CD8-positive, alpha-beta memory T cell (primary cell): ENCODE data around the gene OLIG3. TPM values are rescaled to one million over a fixed set of nuclear protein-coding genes. Genes with fewer than 3 reads are reported as not detected.

ENCODE experiments used
- CTCF ChIA-PET: fragments of 350-600 bp; sonication (Branson Sonifier 250); formaldehyde crosslinking; loops from one replicate; lab custom pipeline; 2021; ENCODE audit warnings: antibody characterized with exemption; lab: Charles Lee
- POLR2A ChIA-PET: fragments of 350-600 bp; sonication (Branson Sonifier 250); formaldehyde crosslinking; loops from one replicate; lab custom pipeline; 2021; ENCODE audit warnings: antibody characterized with exemption; lab: Charles Lee
- DNase-seq, 5 donors: peaks; one replicate each; pipeline versions ENCODE4 v3.0.0 to v3.0.0-alpha.2; 2020 to 2022; ENCODE audit warnings: mixed read lengths in 1 of 5
- H3K27ac ChIP-seq: one replicate; pipeline ENCODE4 v1.7.0; 2013; ENCODE audit warnings: low read depth, mild to moderate bottlenecking, low read length, moderate library complexity
- H3K27me3 ChIP-seq: 2 replicates; pipeline ENCODE4 v1.7.0; 2013; ENCODE audit warnings: low read length, mild to moderate bottlenecking; ENCODE audit not compliant: insufficient read depth, poor library complexity, severe bottlenecking
- H3K36me3 ChIP-seq: 2 replicates; pipeline ENCODE4 v1.7.0; 2013; ENCODE audit warnings: mild to moderate bottlenecking, low read length, moderate library complexity; ENCODE audit not compliant: insufficient read depth
- H3K4me1 ChIP-seq: 2 replicates; pipeline ENCODE4 v1.7.0; 2013; ENCODE audit warnings: mild to moderate bottlenecking, low read length, moderate library complexity; ENCODE audit not compliant: insufficient read depth
- H3K4me3 ChIP-seq: 2 replicates; pipeline ENCODE4 v1.7.0; 2013; ENCODE audit warnings: mild to moderate bottlenecking, low read length
- H3K9me3 ChIP-seq: 2 replicates; pipeline ENCODE4 v1.7.0; 2013; ENCODE audit warnings: mild to moderate bottlenecking, low read length
- H3K27ac Mint-ChIP-seq, 8 donors: one replicate each; pipeline ENCODE4 v1.8.0; 2020 to 2021; ENCODE audit warnings: mixed read lengths in 8 of 8, mild to moderate bottlenecking in 6 of 8, inconsistent platforms in 3 of 8, moderate library complexity in 3 of 8
- H3K27me3 Mint-ChIP-seq, 2 donors: one replicate each; pipeline ENCODE4 v1.8.0; 2020 to 2021; ENCODE audit warnings: mixed read lengths in 2 of 2, mild to moderate bottlenecking in 1 of 2, moderate library complexity in 1 of 2
- H3K36me3 Mint-ChIP-seq, 3 donors: one replicate each; pipeline ENCODE4 v1.8.0; 2020 to 2021; ENCODE audit warnings: mixed read lengths in 3 of 3, inconsistent platforms in 1 of 3, mild to moderate bottlenecking in 1 of 3
- H3K4me1 Mint-ChIP-seq, 3 donors: one replicate each; pipeline ENCODE4 v1.8.0; 2020 to 2021; ENCODE audit warnings: mixed read lengths in 3 of 3, inconsistent platforms in 1 of 3, mild to moderate bottlenecking in 1 of 3
- H3K4me3 Mint-ChIP-seq, 7 donors: one replicate each; pipeline ENCODE4 v1.8.0; 2020 to 2021; ENCODE audit warnings: mixed read lengths in 7 of 7, mild to moderate bottlenecking in 6 of 7, moderate library complexity in 4 of 7, inconsistent platforms in 2 of 7
- H3K9me3 Mint-ChIP-seq, 5 donors: one replicate each; pipeline ENCODE4 v1.8.0; 2020 to 2022; ENCODE audit warnings: mixed read lengths in 5 of 5, mild to moderate bottlenecking in 3 of 5, moderate library complexity in 2 of 5, inconsistent platforms in 1 of 5
- polyA plus RNA-seq: library from polyadenylated mRNA; unstranded; fragments of 300-500 nt; fragmentation: Illumina TruSeq; gene quantifications from one replicate; pipeline ENCODE4 v1.2.3, GENCODE V29; 2021
- total RNA-seq, 2 experiments: library from RNA; stranded (reverse); gene quantifications; one replicate each; pipeline ENCODE4 v1.2.3, GENCODE V29; 2021

OLIG3 gene
- total and polyA plus RNA-seq, 3 experiments from 2014 or later: 0.26 to 0.40 TPM; not detected in 1

DNA sequence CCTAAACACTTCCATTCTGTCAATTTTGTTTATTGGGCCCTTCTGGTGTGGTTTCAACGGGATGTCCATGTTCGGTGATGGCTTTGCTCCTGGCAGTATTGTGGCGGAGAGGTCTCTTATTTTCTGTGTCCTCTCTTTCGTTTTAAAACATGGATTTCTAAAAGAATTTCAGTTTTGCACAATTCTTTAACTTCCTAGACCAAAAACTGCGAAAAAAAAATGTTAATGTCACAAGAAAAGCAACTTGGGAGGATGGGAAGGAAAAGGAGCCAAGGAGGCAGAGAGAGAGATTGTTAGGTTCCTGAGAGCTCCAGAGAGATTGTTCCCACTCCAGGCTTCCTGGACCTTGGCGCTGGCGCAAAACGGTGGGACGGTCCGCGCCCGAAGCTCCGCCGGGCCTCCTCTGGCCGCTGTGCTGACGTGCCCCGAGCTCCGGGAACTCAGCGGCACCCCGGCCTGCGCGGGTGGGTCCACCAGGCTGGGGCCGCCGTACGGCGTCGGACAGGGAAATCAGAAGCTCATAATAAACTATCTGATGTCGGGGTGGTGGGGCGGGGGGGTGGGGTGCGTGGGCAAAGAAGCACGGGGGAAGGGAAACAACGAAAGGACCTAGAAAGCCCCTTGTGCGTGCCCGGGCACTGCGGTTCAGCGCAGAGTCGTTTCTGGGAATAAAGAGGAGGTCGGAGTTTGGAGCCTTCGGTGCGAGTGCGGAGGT lies 951 bp upstream of the OLIG3 start:
- Mint-ChIP-seq H3K27ac (peak overlapping the region in 4 of 8 donors; percentile 19 to 74 (median 48)), H3K4me1 (peaks cover 43 to 60% (median 56%) of the 10 kb centered on the region in 3 donors), H3K4me3 (peak overlapping the region in 6 of 7 donors; percentile 43 to 79 (median 74)), H3K27me3 (peaks cover 88 to 92% of the 10 kb centered on the region in 2 donors), H3K36me3 (no peaks in the 10 kb centered on the region), H3K9me3 (peaks cover 0 to 15% (median 10%) of the 10 kb centered on the region in 5 donors)
- H3K27ac ChIP-seq: no peak overlapping the region
- no peaks in the 10 kb centered on the region for H3K9me3 ChIP-seq
- POLR2A ChIA-PET: no interaction called here
- peaks cover 55% of the 10 kb centered on the region for H3K4me1 ChIP-seq
- CTCF ChIA-PET: interaction anchor here (0.9 kb wide), 1 partner anchor 95 kb away, joined by 3 read pairs; no protein-coding TSS in a partner anchor
- no peak overlapping the region for H3K4me3 ChIP-seq
- H3K36me3 ChIP-seq: no peaks in the 10 kb centered on the region
- H3K27me3 ChIP-seq: peaks cover 91% of the 10 kb centered on the region
- DNase-seq: no peak

DNA sequence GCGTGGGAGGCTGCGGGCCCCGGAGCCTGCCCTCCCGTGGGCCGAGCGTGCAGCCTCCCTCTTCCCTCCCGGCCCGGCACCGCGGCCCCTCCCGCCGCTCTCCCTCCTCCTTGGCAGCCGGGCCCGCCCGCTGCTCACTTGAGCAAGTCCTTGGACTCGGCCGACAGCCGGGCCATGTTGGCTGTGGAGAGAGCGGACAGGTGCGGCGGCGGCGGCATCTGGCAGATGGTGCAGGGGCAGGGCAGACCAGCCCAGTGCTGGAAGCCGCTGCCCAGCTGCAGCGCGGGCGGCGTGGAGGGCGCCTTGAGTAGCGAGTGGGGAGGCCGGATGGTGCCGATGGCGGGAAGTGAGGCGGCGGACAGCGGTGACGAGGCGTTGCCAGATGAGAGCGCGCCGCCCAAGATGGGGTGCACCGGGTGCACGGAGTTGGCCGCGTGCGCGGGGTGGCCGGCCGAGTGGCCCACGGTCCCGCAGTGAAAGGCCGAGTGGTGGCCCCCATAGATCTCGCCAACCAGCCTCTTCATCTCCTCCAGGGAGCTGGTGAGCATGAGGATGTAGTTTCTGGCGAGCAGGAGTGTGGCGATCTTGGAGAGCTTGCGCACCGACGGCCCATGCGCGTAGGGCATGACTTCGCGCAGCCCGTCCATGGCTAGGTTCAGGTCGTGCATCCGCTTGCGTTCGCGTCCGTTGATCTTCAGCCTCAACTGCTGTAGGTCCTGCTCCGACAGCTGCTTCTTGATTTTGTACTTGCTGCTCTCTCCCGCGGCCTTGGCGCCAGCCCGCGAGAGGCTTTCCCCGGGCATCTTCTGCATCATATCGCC lies 766 bp downstream of the OLIG3 start:
- Mint-ChIP-seq H3K4me3 (peak overlapping the region; percentile 66 to 84 (median 75)), H3K9me3 (peaks cover 0 to 15% (median 10%) of the 10 kb centered on the region in 5 donors), H3K27ac (peak overlapping the region in 2 of 8 donors; percentile 74 to 81), H3K27me3 (peaks cover 92% of the 10 kb centered on the region in 2 donors), H3K36me3 (no peaks in the 10 kb centered on the region), H3K4me1 (peaks cover 51 to 74% (median 65%) of the 10 kb centered on the region in 3 donors)
- no peaks in the 10 kb centered on the region for H3K36me3 ChIP-seq
- peaks cover 69% of the 10 kb centered on the region for H3K4me1 ChIP-seq
- no peak overlapping the region for H3K27ac ChIP-seq
- ChIA-PET POLR2A (no interaction called here), CTCF (interaction anchor here (0.8 kb wide), 1 partner anchor 77 kb away, joined by 3 read pairs; no protein-coding TSS in a partner anchor)
- H3K9me3 ChIP-seq: no peaks in the 10 kb centered on the region
- H3K27me3 ChIP-seq: peaks cover 95% of the 10 kb centered on the region
- no peak overlapping the region for H3K4me3 ChIP-seq
- DNase-seq: no peak

DNA sequence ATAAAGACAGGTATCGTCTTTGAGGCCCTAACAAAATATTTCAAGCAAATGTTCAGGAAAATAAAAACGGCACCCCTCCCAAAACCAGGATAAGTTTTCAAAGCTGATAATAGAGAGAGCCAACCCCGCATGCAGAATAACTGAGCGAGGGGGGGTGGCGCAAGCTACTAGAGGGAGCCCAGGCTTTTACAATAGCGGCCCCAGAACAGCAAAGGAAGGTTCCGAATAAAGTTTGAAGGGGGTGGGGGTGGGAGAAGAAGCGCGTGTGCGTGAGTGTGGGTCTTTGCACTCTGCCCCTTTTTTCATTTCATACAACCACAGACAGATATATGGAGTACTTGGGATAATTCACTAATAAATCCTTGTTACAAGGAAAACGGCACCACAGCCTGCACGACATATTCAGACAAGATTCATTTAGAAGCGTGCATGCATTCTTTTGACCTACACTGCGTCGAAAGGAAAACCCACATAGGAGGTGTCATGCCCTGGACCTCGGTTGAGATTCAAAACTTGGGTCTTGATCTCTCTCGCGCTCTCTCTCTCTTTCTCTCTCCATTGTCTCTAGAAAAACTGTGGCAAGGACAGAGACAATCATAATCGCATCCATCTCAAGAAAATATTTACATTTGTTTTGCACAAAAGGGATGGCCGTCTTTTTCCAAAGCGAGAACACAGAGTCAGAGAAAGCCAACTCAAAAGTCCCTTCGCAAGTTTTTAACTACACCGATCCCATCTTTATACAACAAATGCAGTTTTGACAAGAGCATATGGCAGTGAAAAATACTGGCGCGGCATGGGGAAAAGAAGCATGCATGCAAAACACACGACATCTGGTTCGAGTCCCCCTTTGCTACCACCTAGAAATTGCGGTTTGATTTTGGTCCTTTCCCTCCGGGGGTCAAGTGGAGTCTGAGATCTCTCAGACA lies 1.6 kb downstream of the OLIG3 start:
- peaks cover 71% of the 10 kb centered on the region for H3K4me1 ChIP-seq
- peaks cover 50 to 73% (median 63%) of the 10 kb centered on the region in 3 donors for H3K4me1 Mint-ChIP-seq
- POLR2A ChIA-PET: interaction anchor here (0.6 kb wide), 1 partner anchor 673 kb away, joined by 3 read pairs; no protein-coding TSS in a partner anchor

DNA sequence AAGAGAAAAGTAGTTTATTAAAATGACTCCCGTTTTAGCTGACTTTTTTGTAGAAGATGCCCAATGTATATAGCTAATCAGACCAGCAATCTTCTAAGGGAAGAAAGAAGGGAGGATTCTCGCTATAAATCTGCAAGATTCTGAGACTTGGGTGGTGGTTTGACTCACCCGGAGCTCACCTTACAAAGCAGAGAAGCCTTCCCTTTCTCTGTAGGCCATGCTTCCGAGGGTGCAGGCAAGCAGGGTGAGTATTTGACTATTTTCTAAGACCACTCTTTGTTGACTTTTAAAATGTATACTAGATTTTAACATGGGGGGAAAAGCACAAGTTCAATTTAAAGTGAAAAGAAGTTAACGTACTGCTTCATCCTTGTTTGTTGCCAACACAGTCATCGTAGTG lies 2.7 kb downstream of the OLIG3 start:
- Histone ChIP-seq H3K36me3 (no peaks in the 10 kb centered on the region), H3K27me3 (peaks cover 95% of the 10 kb centered on the region), H3K4me1 (peaks cover 62% of the 10 kb centered on the region), H3K4me3 (no peak overlapping the region), H3K27ac (no peak overlapping the region), H3K9me3 (no peaks in the 10 kb centered on the region)
- no peak for DNase-seq
- CTCF ChIA-PET: interaction anchor here (1.5 kb wide), 1 partner anchor 325 kb away, joined by 3 read pairs; no protein-coding TSS in a partner anchor
- Mint-ChIP-seq H3K4me3 (peak overlapping the region in 2 of 7 donors; percentile 19 to 30), H3K36me3 (no peaks in the 10 kb centered on the region), H3K4me1 (peaks cover 51 to 71% (median 61%) of the 10 kb centered on the region in 3 donors), H3K9me3 (peaks cover 0 to 15% (median 7%) of the 10 kb centered on the region in 5 donors), H3K27me3 (peaks cover 92 to 96% of the 10 kb centered on the region in 2 donors), H3K27ac (peak overlapping the region in 1 of 8 donors; percentile 71)
- POLR2A ChIA-PET: no interaction called here

More for the DNA sequence above, 1.6 kb downstream of the OLIG3 start:
- CTCF ChIA-PET: interaction anchor here (1.5 kb wide), 1 partner anchor 327 kb away, joined by 3 read pairs; no protein-coding TSS in a partner anchor
- H3K27ac Mint-ChIP-seq: peak overlapping the region in 2 of 8 donors; percentile 35 to 65
- peak overlapping the region in 6 of 7 donors; percentile 10 to 66 (median 34) for H3K4me3 Mint-ChIP-seq
- Histone ChIP-seq H3K36me3 (no peaks in the 10 kb centered on the region), H3K27me3 (peaks cover 95% of the 10 kb centered on the region), H3K27ac (no peak overlapping the region), H3K4me3 (no peak overlapping the region), H3K9me3 (no peaks in the 10 kb centered on the region)
- no peaks in the 10 kb centered on the region for H3K36me3 Mint-ChIP-seq
- H3K27me3 Mint-ChIP-seq: peaks cover 89 to 94% of the 10 kb centered on the region in 2 donors
- DNase-seq: no peak
- H3K9me3 Mint-ChIP-seq: peaks cover 0 to 15% (median 10%) of the 10 kb centered on the region in 5 donors

DNA sequence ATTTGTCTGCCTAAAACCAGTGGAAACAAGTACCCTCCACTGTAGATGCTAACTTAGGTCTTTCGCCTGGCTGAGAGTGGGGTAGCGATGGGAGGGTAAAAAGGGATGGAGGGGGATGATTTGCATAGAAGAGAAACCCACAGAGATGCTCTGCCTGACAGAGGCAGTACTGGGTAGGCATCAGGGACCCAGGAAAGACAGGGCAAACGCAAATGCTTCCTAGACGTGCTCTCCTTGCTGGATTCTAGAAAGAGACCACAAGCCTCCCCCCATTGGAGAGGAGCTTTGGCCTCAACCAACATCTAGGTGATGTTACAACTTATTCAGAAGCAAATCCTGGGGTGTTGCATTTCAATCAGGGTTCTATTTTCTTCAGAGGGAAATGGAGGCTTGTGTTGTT lies 3.2 kb downstream of the OLIG3 start:
- Mint-ChIP-seq H3K27me3 (peaks cover 92 to 96% of the 10 kb centered on the region in 2 donors), H3K9me3 (peaks cover 0 to 15% (median 7%) of the 10 kb centered on the region in 5 donors), H3K36me3 (no peaks in the 10 kb centered on the region), H3K27ac (peak overlapping the region in 1 of 8 donors; percentile 71), H3K4me3 (peak overlapping the region in 1 of 7 donors; percentile 30), H3K4me1 (peaks cover 46 to 66% (median 56%) of the 10 kb centered on the region in 3 donors)
- H3K27ac ChIP-seq: no peak overlapping the region
- H3K27me3 ChIP-seq: peaks cover 92% of the 10 kb centered on the region
- DNase-seq: no peak
- no peaks in the 10 kb centered on the region for H3K36me3 ChIP-seq
- ChIA-PET CTCF (interaction anchor here (1.5 kb wide), 1 partner anchor 325 kb away, joined by 3 read pairs; no protein-coding TSS in a partner anchor), POLR2A (no interaction called here)
- H3K4me1 ChIP-seq: peaks cover 56% of the 10 kb centered on the region
- no peaks in the 10 kb centered on the region for H3K9me3 ChIP-seq
- H3K4me3 ChIP-seq: no peak overlapping the region

DNA sequence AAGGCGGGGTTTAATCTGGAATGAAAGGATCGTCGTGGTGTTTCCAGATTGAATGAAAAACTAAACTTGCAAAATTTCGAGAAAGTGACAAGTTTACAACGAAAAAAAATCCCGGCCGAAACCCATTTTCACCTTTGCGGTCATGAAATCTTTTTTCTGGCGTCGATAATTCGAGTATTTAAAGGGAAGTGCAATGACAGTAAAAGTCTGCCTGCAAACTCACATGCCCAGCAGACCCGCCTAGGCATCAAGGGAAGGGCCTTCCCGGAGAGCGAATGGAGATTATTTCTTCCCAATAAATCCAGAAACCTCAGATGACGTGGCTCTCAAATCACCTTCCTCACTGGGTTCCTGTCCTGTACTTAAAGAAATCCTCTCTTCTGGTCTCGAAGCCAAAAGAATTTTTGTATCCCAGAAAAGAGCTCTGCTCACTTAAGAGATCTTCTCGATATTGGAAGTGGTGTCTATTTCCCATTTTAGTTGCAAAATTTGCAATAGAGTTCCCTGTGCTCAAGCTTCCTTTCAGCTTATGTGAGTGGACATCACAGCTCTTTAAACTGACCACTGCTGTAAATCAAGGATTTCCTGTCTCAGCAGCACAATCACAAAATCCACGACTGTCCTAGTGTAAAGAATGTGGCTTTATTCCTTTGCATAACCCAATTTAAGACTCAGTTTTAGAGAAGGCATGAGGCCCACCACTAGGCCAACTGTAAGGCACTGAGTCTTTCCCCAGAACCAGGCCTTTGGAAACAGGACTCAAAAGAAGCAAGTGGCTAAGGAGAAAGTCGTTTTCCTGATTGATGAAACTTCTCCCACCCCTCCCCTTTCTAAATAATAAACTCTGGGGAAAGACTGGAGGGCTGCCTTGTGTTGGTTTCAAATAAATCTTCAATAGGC lies 3.9 kb downstream of the OLIG3 start:
- Mint-ChIP-seq H3K27ac (peak overlapping the region in 2 of 8 donors; percentile 45 to 57), H3K9me3 (peaks cover 0 to 15% (median 7%) of the 10 kb centered on the region in 5 donors), H3K27me3 (peaks cover 90 to 96% of the 10 kb centered on the region in 2 donors), H3K36me3 (no peaks in the 10 kb centered on the region), H3K4me1 (peaks cover 41 to 59% (median 48%) of the 10 kb centered on the region in 3 donors), H3K4me3 (peak overlapping the region in 4 of 7 donors; percentile 3 to 51 (median 22))
- no peak overlapping the region for H3K4me3 ChIP-seq
- no peak overlapping the region for H3K27ac ChIP-seq
- H3K4me1 ChIP-seq: peaks cover 52% of the 10 kb centered on the region
- POLR2A ChIA-PET: no interaction called here
- CTCF ChIA-PET: interaction anchor here (1.5 kb wide), 1 partner anchor 324 kb away, joined by 3 read pairs; no protein-coding TSS in a partner anchor
- no peak for DNase-seq
- H3K9me3 ChIP-seq: no peaks in the 10 kb centered on the region
- H3K36me3 ChIP-seq: no peaks in the 10 kb centered on the region
- peaks cover 93% of the 10 kb centered on the region for H3K27me3 ChIP-seq
